ENCODE data around the gene PPID. TPM values are rescaled to one million over a fixed set of nuclear protein-coding genes. Genes with fewer than 3 reads are reported as not detected.
A peak's percentile ranks its signal among the peaks of the same experiment; 100 is the strongest.

The PPID gene
- total and polyA plus RNA-seq, 2 of the 4 experiments (the other 2 are of a cell fraction) = 11.8 to 21.1 TPM

GRCh38 chr4:158754385-158755180 lies 31.4 kb upstream of the PPID start:
- no peak overlapping the region for H3K23ac ChIP-seq (ENCODE audit: low read depth, low read length)
- H3K4ac ChIP-seq (ENCODE audit: low read depth, low read length) = peak overlapping the region; percentile 76
- H4K20me1 ChIP-seq (ENCODE audit: insufficient read depth, low read length) = no peaks in the 10 kb centered on the region
- peak overlapping the region; percentile 43; the same call in 1 of the 2 replicates for H3K18ac ChIP-seq (ENCODE audit: low read depth, low read length)
- no peak overlapping the region for H4K5ac ChIP-seq (ENCODE audit: low read depth, low read length)
- H3K4me2 ChIP-seq (ENCODE audit: low read depth, low read length) = no peak overlapping the region
- no peak overlapping the region for H3K4me3 ChIP-seq (ENCODE audit: insufficient read depth, low read depth, low read length)
- peaks cover 8% of the 10 kb centered on the region for H3K9me1 ChIP-seq (ENCODE audit: insufficient read depth, low read length)
- POLR2A ChIA-PET (ENCODE audit: unreplicated experiment) = no interaction called here
- H3K36me3 ChIP-seq (ENCODE audit: control insufficient read depth, insufficient read depth, low read length) = no peaks in the 10 kb centered on the region
- peak overlapping the region; percentile 51; the same call in 1 of the 2 replicates for H2BK20ac ChIP-seq (ENCODE audit: low read depth, low read length)
- peaks cover 9% of the 10 kb centered on the region; the same call in 1 of the 2 replicates for H3K4me1 ChIP-seq (ENCODE audit: control insufficient read depth, insufficient read depth, low read length)
- peak overlapping the region; percentile 68 for H2BK120ac ChIP-seq (ENCODE audit: low read depth, low read length)
- no peak overlapping the region for H2AK9ac ChIP-seq (replicated peaks; ENCODE audit: low read depth, low read length, poor library complexity)
- in situ Hi-C loops (cut with MboI; ENCODE audit: low sequenced_read_pairs) = no loop called here
- peak overlapping the region; percentile 33; the same call in 1 of the 2 replicates for H2AK5ac ChIP-seq (ENCODE audit: low read depth, low read length)
- H4K91ac ChIP-seq (ENCODE audit: insufficient read depth, low read depth, low read length) = peak overlapping the region; percentile 76
- WGBS, 2 experiments (ENCODE audit: extremely low coverage in 2 of 2, insufficient read length in 1 of 2) = no CpG with 5 or more reads among the region's 5 CpGs
- peak overlapping the region; percentile 72; the same call in 1 of the 2 replicates for H3K27ac ChIP-seq (ENCODE audit: insufficient read depth, low read length)
- no peak overlapping the region for H3K56ac ChIP-seq (ENCODE audit: extremely low read depth, insufficient read depth, low read length)
- peak overlapping the region; percentile 91 for H2BK5ac ChIP-seq (ENCODE audit: low read depth, low read length, poor library complexity, severe bottlenecking)
- H3K14ac ChIP-seq (replicated peaks; ENCODE audit: low read depth, low read length) = no peak overlapping the region; the same call in 1 of the 2 replicates
- H3K79me1 ChIP-seq (ENCODE audit: low read depth in 1 of 2, low read length in 2 of 2) = 0 out of 4 replicates have a peak, but pooled peaks cover 0 to under 1% of the 10 kb centered on the region in 2 experiments
- peak; percentile 70 for DNase-seq
- H3K9ac ChIP-seq (ENCODE audit: low read depth, low read length) = no peak overlapping the region
- no peaks in the 10 kb centered on the region for H3K9me3 ChIP-seq (ENCODE audit: control insufficient read depth, insufficient read depth, low read length)
- H4K8ac ChIP-seq (ENCODE audit: low read depth in 2 of 2, low read length in 2 of 2) = peak overlapping the region in 1 of 2 experiments; percentile 70; a peak in 2 of 4 replicates
- H3K27me3 ChIP-seq (ENCODE audit: control insufficient read depth, insufficient read depth, low read length) = no peaks in the 10 kb centered on the region
- dilution Hi-C loops (cut with HindIII; ENCODE audit: low sequenced_read_pairs, unreplicated experiment) = no loop called here
- no TSS peak for BruUV-seq (replicated peaks)
- no peak overlapping the region for H2AFZ ChIP-seq (replicated peaks; ENCODE audit: low read length, poor library complexity)
- 0 out of 3 replicates have a peak overlapping the region, but pooled peaks have one; percentile 17 for H2BK15ac ChIP-seq (ENCODE audit: low read depth, low read length)
- ATAC-seq (ENCODE audit: low read depth) = peak; percentile 76
- intact Hi-C loops (cut with micrococcal nuclease) = no loop called here
- CTCF ChIA-PET = interaction anchor here (0.6 kb wide), 1 partner anchor 24 kb away, joined by 5 read pairs; no protein-coding TSS in a partner anchor
- TF ChIP-seq CHD1 (IDR thresholded peaks at IDR 0.05; ENCODE audit: low read depth, low read length) (no peak), CTCF (conservative IDR thresholded peaks at IDR 0.05; ENCODE audit: low read depth, low read length) (no peak), MAFK (IDR thresholded peaks at IDR 0.05; ENCODE audit: low read depth, low read length) (no peak), ELK1 (IDR thresholded peaks at IDR 0.05; ENCODE audit: borderline replicate concordance, low read depth, low read length) (no peak), USF2 (IDR thresholded peaks at IDR 0.05; ENCODE audit: low read depth, low read length) (no peak), CEBPB (IDR thresholded peaks at IDR 0.05; ENCODE audit: low read depth, low read length) (no peak), RAD21 (IDR thresholded peaks at IDR 0.05; ENCODE audit: low read length) (no peak), POLR2A (IDR thresholded peaks at IDR 0.05; ENCODE audit: low read depth, low read length) (no peak), NFE2L2 (IDR thresholded peaks at IDR 0.05; ENCODE audit: low read depth, low read length) (no peak), MAZ (IDR thresholded peaks at IDR 0.05; ENCODE audit: borderline replicate concordance, low read depth, low read length) (no peak), RFX5 (IDR thresholded peaks at IDR 0.05; ENCODE audit: low read depth, low read length) (no peak), RCOR1 (IDR thresholded peaks at IDR 0.05; ENCODE audit: insufficient replicate concordance, low read length) (no peak), FOS (IDR thresholded peaks at IDR 0.05; ENCODE audit: low read depth, low read length) (no peak), MXI1 (IDR thresholded peaks at IDR 0.05; ENCODE audit: borderline replicate concordance, low read depth, low read length) (no peak)

Measured in IMR-90 (cell line).